Ovary (tissue), 9 donors: ENCODE measurements around the gene PAK4. TPM values are rescaled to one million over a fixed set of nuclear protein-coding genes. Genes with fewer than 3 reads are reported as not detected.
"Not testable (repeated sequence)": the region's sequence is repeated elsewhere in the genome, so short reads cannot be mapped to it uniquely, and the experiment has no call there.

Experiments
- DNase-seq, 5 donors: peaks; one replicate each; pipeline ENCODE4 v3.0.0-alpha.2; 2019 to 2020
- H3K27ac ChIP-seq, 2 donors: fragments of 200-600 bp; one replicate each; pipeline versions ENCODE4 v1.5.1 to v1.8.0; 2019 to 2022
- H3K27me3 ChIP-seq: fragments of 200-600 bp; one replicate; pipeline ENCODE4 v1.8.0; 2022
- H3K36me3 ChIP-seq: fragments of 200-600 bp; sonication (generic); one replicate; pipeline ENCODE4 v1.5.1; 2019
- H3K4me1 ChIP-seq: one replicate; pipeline ENCODE4 v1.8.1; 2013; ENCODE audit warnings: mild to moderate bottlenecking, moderate library complexity; ENCODE audit not compliant: insufficient read depth
- H3K4me3 ChIP-seq: fragments of 200-600 bp; sonication (generic); one replicate; pipeline ENCODE4 v1.5.1; 2017
- H3K9me3 ChIP-seq, 2 donors: fragments of 200-600 bp in 1 of 2; sonication (generic) in 1 of 2; one replicate each; pipeline versions ENCODE4 v1.5.1 to v1.8.1; 2013 to 2019; ENCODE audit warnings: mild to moderate bottlenecking in 1 of 2, moderate library complexity in 1 of 2
- CTCF ChIP-seq, 3 donors: fragments of 450-650 bp in 2 of 3; fragments of 200-600 bp in 1 of 3; IDR thresholded peaks; one replicate each; pipeline versions ENCODE4 v1.5.1 to v1.8.0; 2016 to 2022; ENCODE audit warnings: antibody characterized with exemption in 3 of 3, mild to moderate bottlenecking in 1 of 3
- EP300 ChIP-seq: sonication (generic); formaldehyde crosslinking; IDR thresholded peaks from one replicate; pipeline ENCODE4 v1.6.1; 2017; ENCODE audit warnings: antibody characterized with exemption
- POLR2A ChIP-seq: fragments of 450-650 bp; IDR thresholded peaks from one replicate; pipeline ENCODE4 v1.6.1; 2017; ENCODE audit warnings: antibody characterized with exemption, mild to moderate bottlenecking, moderate library complexity
- WGBS, 3 donors: extraction: QIAGEN DNeasy Blood & Tissue Kit in 1 of 3; methylation state at CpG; one replicate each; pipeline versions ENCODE4 v1.1.5 to v1.1.7; 2013 to 2017; 5-methylcytosine and 5-hydroxymethylcytosine counted together
- intact Hi-C, 4 donors: fragments of 100-400 bp; cut with DNase I; formaldehyde crosslinking; loops; one replicate each; pipeline versions ENCODE4 v1.11.0 to v1.15.1; 2022 to 2023
- polyA plus RNA-seq, 2 donors: library from polyadenylated mRNA; stranded (reverse); fragments of 200-250 nt in 1 of 2; fragments of 350-450 nt in 1 of 2; fragmentation: Illumina TruSeq in 1 of 2; extraction: RNeasy Lipid Tissue Mini Kit (QIAGEN cat#74804) in 1 of 2; gene quantifications; one replicate each; pipeline ENCODE4 v1.2.3, GENCODE V29; 2013 to 2014
- total RNA-seq, 7 donors: library from RNA; depleted of rRNA in 2 of 7; stranded (reverse); fragments of >200 nt in 2 of 7; fragmentation: NEBNext Ultra II Directional in 3 of 7; extraction: Animal tissue kit (Norgen Biotek cat#: 25700) in 3 of 7; gene quantifications; one replicate each; pipeline versions ENCODE4 v1.1.0 to v1.2.4, GENCODE V29; 2016 to 2023
- donor health status: DM: no; HTN: no; CAD: no; lungs with moderate emphysema.
- donor health status: DM: no; HTN: no; CAD: no.
- donor health status: Bipolar disorder and iron deficiency.
- donor health status: DM: yes; HTN: yes; CAD: no.
- donor health status: DM: no; HTN: no; CAD: no.
- donor health status: DM: yes; HTN: yes; CAD: no.

The PAK4 gene
- total and polyA plus RNA-seq, 9 donors = 10.4 to 62.2 (median 35.4) TPM

DNA sequence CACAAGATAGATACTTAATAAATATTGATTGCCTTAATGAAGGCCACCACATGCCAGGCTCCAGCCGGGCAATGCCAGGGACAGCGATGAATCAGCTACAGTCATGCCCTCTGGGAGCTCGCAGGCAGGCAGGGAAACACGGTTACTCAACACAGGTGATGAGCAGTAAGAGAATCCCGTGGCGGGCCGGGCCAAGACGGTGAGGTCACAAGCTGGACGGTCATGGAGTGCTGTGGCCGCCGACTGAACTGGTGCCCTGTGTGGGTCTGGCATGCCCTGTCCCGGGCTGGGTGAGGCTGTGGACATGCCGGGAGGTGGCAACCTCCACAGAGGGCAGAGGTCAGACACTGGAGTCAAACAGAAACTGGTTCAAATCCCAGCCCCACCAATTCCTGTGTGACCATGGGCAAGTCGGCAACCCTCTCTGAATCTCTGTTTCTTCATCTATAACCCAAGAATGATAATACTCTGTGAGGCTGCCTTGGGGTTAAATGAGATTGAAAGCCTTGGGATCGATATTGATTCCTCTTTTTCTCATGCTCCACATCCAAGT, 13.2 kb upstream of the PAK4 start:
- no peak overlapping the region for H3K27ac ChIP-seq
- H3K9me3 ChIP-seq = no peaks in the 10 kb centered on the region
- no peak for TF ChIP-seq EP300
- TF ChIP-seq POLR2A = no peak
- no peak for DNase-seq
- 78 to 93% (median 83%) methylated on average over 13 to 15 of the region's 15 CpGs for WGBS, 3 donors
- no peaks in the 10 kb centered on the region for H3K27me3 ChIP-seq
- intact Hi-C loops = loop anchor here in 1 of 4 donors (10.0 kb wide), 1 partner anchor 422 kb away; the partner anchor contains the start of gene EID2B
- H3K4me3 ChIP-seq = no peak overlapping the region
- H3K4me1 ChIP-seq = no peaks in the 10 kb centered on the region
- no peaks in the 10 kb centered on the region for H3K36me3 ChIP-seq

- Histone ChIP-seq H3K27ac (no peak overlapping the region), H3K9me3 (no peaks in the 10 kb centered on the region), H3K27me3 (no peaks in the 10 kb centered on the region), H3K4me3 (no peak overlapping the region), H3K4me1 (no peaks in the 10 kb centered on the region), H3K36me3 (no peaks in the 10 kb centered on the region)
- intact Hi-C loops = loop anchor here in 1 of 4 donors (10.0 kb wide), 1 partner anchor 422 kb away; the partner anchor contains the start of gene EID2B
- no peak for DNase-seq
- TF ChIP-seq EP300 (no peak), POLR2A (no peak), CTCF (IDR thresholded peaks at IDR 0.05) (no peak)
- whole genome bisulfite sequencing, 3 donors = 66 to 72% (median 71%) methylated on average over 10 of the region's 10 CpGs
These were observed 12.4 kb upstream of the PAK4 start for GRCh38 chr19:39113199-39113598.

- Histone ChIP-seq H3K27ac (no peak overlapping the region), H3K36me3 (no peaks in the 10 kb centered on the region), H3K4me1 (no peaks in the 10 kb centered on the region), H3K4me3 (no peak overlapping the region), H3K27me3 (no peaks in the 10 kb centered on the region), H3K9me3 (no peaks in the 10 kb centered on the region)
- 78 to 83% (median 82%) methylated on average over 11 of the region's 11 CpGs for WGBS, 3 donors
- no peak for DNase-seq
- intact Hi-C loops = loop anchor here in 2 of 4 donors (5.0 to 10.0 kb wide), 2 partner anchors 72 to 420 kb away; partner anchors contain the start of gene EID2B (in 1 of the 2)
- no peak for TF ChIP-seq CTCF (IDR thresholded peaks at IDR 0.05)
- no peak for TF ChIP-seq POLR2A
- no peak for TF ChIP-seq EP300
These were observed 10.3 kb upstream of the PAK4 start for GRCh38 chr19:39115105-39115847.

DNA sequence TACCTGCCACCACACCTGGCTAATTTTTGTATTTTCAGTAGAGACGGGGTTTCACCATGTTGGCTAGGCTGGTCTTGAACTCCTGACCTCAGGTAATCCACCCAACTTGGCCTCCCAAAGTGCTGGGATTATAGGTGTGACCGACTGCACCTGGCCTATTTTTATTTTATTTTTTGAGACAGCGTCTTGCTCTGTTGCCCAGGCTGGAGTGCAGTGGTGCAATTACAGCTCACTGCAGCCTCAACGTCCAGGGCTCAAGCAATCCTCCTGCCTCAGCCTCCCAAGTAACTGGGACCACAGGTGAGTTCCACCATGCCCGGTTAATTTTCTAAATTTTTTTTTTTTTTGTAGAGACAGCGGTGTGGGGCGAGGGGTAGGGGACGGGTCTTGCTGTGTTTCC, 8.6 kb upstream of the PAK4 start:
- H3K36me3 ChIP-seq, H3K4me1 ChIP-seq, DNase-seq, H3K27ac ChIP-seq, H3K27me3 ChIP-seq, H3K9me3 ChIP-seq, H3K4me3 ChIP-seq: not testable (repeated sequence)
- intact Hi-C loops = loop anchor here in 2 of 4 donors (5.0 to 10.0 kb wide), 2 partner anchors 70 to 418 kb away; partner anchors contain the start of gene EID2B (in 1 of the 2)
- WGBS, 3 donors = 83 to 86% (median 85%) methylated on average over 8 of the region's 8 CpGs

- H3K36me3 ChIP-seq = no peaks in the 10 kb centered on the region
- TF ChIP-seq POLR2A (no peak), CTCF (IDR thresholded peaks at IDR 0.05) (no peak), EP300 (no peak)
- 44 to 59% (median 53%) methylated on average over 1 of the region's 1 CpG for WGBS, 3 donors
These were observed 5.8 kb upstream of the PAK4 start for GRCh38 chr19:39119830-39120229.

More at GRCh38 chr19:39119830-39120229, 5.8 kb upstream of the PAK4 start:
- no peaks in the 10 kb centered on the region for H3K9me3 ChIP-seq
- H3K4me3 ChIP-seq = no peak overlapping the region
- no peak for DNase-seq
- H3K4me1 ChIP-seq = no peaks in the 10 kb centered on the region
- intact Hi-C loops = loop anchor here in 3 of 4 donors (5.0 to 10.0 kb wide), 3 partner anchors 67 to 415 kb away; partner anchors contain the start of gene EID2B (in 1 of the 3)
- H3K27ac ChIP-seq = no peak overlapping the region
- H3K27me3 ChIP-seq = no peaks in the 10 kb centered on the region
